H7 (cell line): Measurements from ENCODE around the gene ARHGEF10L. TPM values are rescaled to one million over a fixed set of nuclear protein-coding genes. Genes with fewer than 3 reads are reported as not detected.

Experiments
- DNase-seq: peaks from one replicate; pipeline ENCODE4 v3.0.0; 2012
- H3K27me3 ChIP-seq: 2 replicates; pipeline ENCODE4 v1.6.0; 2011; ENCODE audit warnings: mild to moderate bottlenecking, low read length; ENCODE audit not compliant: control insufficient read depth, insufficient read depth
- H3K36me3 ChIP-seq: replicated peaks from 2 replicates; pipeline ENCODE4 v1.5.1; 2011; ENCODE audit warnings: low read length; ENCODE audit not compliant: control insufficient read depth, insufficient read depth
- H3K4me3 ChIP-seq: 2 replicates; pipeline ENCODE4 v1.5.1; 2011; ENCODE audit warnings: low read depth, mild to moderate bottlenecking, control low read depth, low read length, moderate library complexity; ENCODE audit not compliant: insufficient read depth
- total RNA-seq: library from RNA; depleted of rRNA; stranded (reverse); fragments of >200 nt; shearing (Covaris generic); gene quantifications from 2 replicates; pipeline ENCODE4 v1.2.3, GENCODE V29; 2014

The ARHGEF10L gene
- total RNA-seq, 1 experiment from 2014 or later = 54.8 TPM

DNA sequence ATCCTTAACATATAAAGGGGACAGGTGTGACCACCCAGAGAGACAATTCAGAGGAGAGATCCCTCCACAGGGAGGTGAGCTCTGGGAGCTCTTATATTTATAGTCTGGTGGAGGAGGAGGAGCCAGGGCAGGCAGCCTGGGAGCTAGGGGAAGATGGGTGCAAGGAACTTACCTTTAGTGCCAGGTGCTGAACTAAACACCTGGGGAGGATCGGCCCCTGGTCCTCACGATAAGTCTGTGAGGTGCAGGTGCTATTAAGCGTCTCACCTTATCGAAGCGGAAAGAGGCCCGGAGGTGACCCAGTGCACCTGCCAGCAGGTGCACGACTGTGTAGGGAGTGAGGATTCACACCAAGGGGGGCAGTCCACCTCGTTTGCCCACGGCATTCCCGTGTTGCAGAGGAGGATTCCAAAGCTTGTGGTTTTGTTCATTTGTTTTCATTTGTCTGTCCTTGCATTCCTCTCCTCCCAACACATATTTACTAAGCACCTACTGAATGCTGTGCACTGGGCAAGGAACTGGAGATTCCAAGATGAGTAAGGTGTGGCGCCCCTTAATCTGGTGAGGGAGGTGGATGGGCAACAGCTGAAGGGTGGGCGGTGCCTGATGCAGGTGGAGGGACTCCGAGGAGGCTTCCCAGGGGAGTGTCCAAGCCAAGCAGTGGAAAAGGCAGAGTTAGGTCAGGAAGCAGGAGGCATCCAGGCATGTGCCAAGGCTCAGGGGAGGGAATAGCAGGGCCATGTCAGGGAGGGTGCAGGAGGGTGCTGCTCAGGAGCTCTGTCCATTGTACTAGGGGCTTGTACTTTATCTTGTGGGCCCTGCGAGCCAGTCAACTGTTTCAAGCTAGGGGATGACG, 11.5 kb downstream of the ARHGEF10L start:
- Histone ChIP-seq H3K27me3 (no peaks in the 10 kb centered on the region), H3K4me3 (no peak overlapping the region), H3K36me3 (no peaks in the 10 kb centered on the region; the same call in 1 of the 2 replicates)
- DNase-seq = no peak

GRCh38 chr1:17551755-17552234, 12.3 kb downstream of the ARHGEF10L start:
- no peaks in the 10 kb centered on the region for H3K27me3 ChIP-seq
- no peak overlapping the region for H3K4me3 ChIP-seq
- no peaks in the 10 kb centered on the region; the same call in 1 of the 2 replicates for H3K36me3 ChIP-seq
- peak; percentile 73 for DNase-seq

DNA sequence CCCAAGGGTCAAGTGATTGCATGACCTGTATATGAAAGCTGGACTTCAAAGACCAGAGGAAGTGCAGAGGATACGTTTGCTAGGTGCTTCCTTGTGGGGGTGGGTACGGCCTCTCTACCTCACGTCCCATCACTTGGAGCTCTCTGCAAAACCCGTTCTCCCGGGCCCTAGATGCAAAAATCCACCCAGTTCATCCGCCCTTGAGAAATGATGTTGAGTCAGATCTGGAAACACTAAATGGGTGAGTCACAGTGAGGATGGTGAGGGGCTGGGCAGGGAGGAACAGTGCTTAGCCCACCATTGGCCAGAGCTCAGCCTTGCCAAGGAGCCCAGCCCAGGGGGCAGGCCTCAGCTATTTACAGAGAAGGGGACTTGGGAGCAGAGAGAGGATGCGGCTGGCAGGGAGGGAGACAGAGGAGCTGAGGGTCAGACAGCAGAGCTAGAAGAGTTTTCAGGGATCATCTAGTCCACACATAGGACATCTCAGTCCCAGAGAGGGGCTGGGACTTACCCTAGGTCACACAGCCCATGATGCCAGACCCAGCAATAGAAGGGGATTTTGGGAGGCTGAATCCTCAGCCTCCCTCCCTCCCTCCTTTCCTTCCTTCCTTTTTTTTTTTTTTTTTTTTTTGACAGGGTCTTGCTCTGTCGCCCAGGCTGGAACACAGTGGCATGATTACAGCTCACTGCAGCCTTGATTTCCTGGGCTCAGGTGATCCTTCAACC, 14.6 kb downstream of the ARHGEF10L start:
- no peaks in the 10 kb centered on the region for H3K27me3 ChIP-seq
- no peak for DNase-seq
- no peaks in the 10 kb centered on the region; the same call in 1 of the 2 replicates for H3K36me3 ChIP-seq
- H3K4me3 ChIP-seq = no peak overlapping the region

- Histone ChIP-seq H3K36me3 (no peaks in the 10 kb centered on the region; the same call in 1 of the 2 replicates), H3K4me3 (no peak overlapping the region), H3K27me3 (no peaks in the 10 kb centered on the region)
- DNase-seq = no peak
These were observed 15.5 kb downstream of the ARHGEF10L start for GRCh38 chr1:17554954-17555353.

DNA sequence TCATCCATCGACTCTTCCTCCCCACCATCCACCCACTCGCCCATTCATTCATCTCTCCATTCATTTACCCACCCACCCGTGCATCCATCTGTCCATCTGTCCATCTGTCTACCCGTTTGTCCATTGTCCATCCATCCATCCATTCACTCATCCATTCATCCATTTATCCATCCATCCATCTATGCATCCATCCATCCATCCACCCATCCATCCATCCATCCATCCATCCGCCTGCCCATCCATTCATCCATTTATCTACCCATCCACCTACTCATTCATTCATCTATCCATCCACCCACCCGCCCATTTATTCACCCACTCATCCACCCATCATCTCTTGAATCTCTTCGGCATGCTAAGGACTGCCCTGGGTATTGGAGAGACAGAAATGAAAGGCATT, 18.5 kb downstream of the ARHGEF10L start:
- no peaks in the 10 kb centered on the region for H3K36me3 ChIP-seq
- no peak overlapping the region for H3K4me3 ChIP-seq
- no peaks in the 10 kb centered on the region for H3K27me3 ChIP-seq
- no peak for DNase-seq

DNA sequence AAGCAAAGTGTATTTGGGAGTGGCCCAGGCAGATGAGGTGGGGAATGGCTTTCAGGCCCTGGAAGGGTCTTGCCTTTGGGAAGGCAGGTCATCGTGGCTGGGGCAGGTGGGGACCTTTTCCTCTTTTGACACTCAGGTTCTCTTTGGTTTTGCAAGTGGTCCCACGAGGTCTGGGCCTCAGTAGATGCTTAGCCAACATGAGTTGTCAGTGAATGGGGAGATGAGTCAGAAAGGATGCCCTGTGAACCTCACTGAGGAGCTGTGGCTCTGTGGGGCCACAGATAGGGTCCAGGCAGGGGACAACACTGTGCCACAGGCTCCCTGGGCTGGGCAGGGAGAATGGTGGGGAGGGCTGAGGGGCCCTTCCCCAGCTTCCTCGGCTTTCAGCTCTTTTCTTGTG, 19.0 kb downstream of the ARHGEF10L start:
- no peaks in the 10 kb centered on the region for H3K36me3 ChIP-seq
- H3K27me3 ChIP-seq = no peaks in the 10 kb centered on the region
- H3K4me3 ChIP-seq = no peak overlapping the region
- no peak for DNase-seq

GRCh38 chr1:17558954-17559614, 19.6 kb downstream of the ARHGEF10L start:
- H3K36me3 ChIP-seq = no peaks in the 10 kb centered on the region
- no peak overlapping the region for H3K4me3 ChIP-seq
- no peaks in the 10 kb centered on the region for H3K27me3 ChIP-seq
- DNase-seq = no peak

- Histone ChIP-seq H3K36me3 (no peaks in the 10 kb centered on the region), H3K27me3 (no peaks in the 10 kb centered on the region), H3K4me3 (no peak overlapping the region)
- no peak for DNase-seq
These were observed 20.3 kb downstream of the ARHGEF10L start for GRCh38 chr1:17559615-17560419.

- Histone ChIP-seq H3K4me3 (no peak overlapping the region), H3K36me3 (no peaks in the 10 kb centered on the region), H3K27me3 (no peaks in the 10 kb centered on the region)
- DNase-seq = no peak
These were observed 21.7 kb downstream of the ARHGEF10L start for GRCh38 chr1:17561247-17561548.

- DNase-seq = no peak
- H3K36me3 ChIP-seq = no peaks in the 10 kb centered on the region
- no peaks in the 10 kb centered on the region for H3K27me3 ChIP-seq
- H3K4me3 ChIP-seq = no peak overlapping the region
These were observed 22.1 kb downstream of the ARHGEF10L start for GRCh38 chr1:17561561-17561985.

- H3K27me3 ChIP-seq = no peaks in the 10 kb centered on the region
- no peaks in the 10 kb centered on the region for H3K36me3 ChIP-seq
- DNase-seq = no peak
- no peak overlapping the region for H3K4me3 ChIP-seq
These were observed 22.9 kb downstream of the ARHGEF10L start for GRCh38 chr1:17562375-17562774.

GRCh38 chr1:17563494-17564281, 24.2 kb downstream of the ARHGEF10L start:
- Histone ChIP-seq H3K4me3 (no peak overlapping the region), H3K36me3 (no peaks in the 10 kb centered on the region), H3K27me3 (no peaks in the 10 kb centered on the region)
- DNase-seq = no peak

DNA sequence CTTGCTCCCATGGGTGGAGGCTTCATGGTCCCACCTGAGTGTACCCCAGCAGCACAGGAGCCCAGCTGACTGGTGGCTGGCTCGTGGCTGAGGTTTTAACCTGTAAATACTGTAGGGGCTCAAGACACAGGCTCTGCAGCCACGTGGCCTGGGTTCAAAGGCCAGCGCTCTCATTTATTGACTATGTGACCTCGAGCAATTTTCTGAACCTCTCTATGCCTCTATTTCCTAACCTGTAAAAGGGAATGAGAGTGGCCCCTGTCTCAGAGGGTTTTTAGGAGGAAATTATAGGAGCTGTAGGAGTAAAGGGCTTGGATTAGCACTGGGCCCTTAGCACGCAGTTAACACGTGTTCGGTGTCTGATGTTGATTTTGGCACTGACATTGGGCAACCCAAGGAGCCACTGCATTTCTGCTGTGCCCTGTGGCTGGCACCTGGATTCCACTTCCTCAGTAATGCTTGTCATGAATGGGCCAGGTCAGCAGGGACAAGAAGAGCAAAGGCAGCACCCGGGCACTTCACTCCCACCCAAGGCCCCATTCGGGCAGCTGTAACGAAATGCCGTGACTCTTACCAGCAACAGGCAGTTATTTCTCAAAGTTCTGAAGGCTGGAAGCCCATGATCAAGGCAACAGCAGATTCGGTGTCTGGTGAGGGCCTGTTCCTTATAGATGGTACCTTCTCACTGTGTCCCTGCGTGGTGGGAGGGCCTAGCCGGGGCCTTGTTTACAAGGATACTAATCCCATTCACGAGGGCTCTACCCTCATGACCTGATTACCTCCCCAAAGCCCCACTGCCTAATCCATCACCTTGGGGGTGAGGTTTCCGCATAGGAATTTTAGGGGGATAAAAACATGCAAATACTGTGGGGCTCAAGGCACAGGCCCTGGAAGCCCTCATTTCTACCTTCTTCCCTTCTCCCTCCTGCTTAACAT, 25.2 kb downstream of the ARHGEF10L start:
- no peak overlapping the region for H3K4me3 ChIP-seq
- no peaks in the 10 kb centered on the region for H3K27me3 ChIP-seq
- no peaks in the 10 kb centered on the region for H3K36me3 ChIP-seq
- peak; percentile 72 for DNase-seq
